CD4-positive, alpha-beta memory T cell (primary cell): ENCODE results near the gene CCPG1. TPM values are rescaled to one million over a fixed set of nuclear protein-coding genes. Genes with fewer than 3 reads are reported as not detected.
A peak's percentile ranks its signal among the peaks of the same experiment; 100 is the strongest.

ENCODE experiments used
- CTCF ChIA-PET: fragments of 350-600 bp; sonication (Branson Sonifier 250); formaldehyde crosslinking; loops from one replicate; lab custom pipeline; 2021; ENCODE audit warnings: inconsistent platforms; ENCODE audit not compliant: partially characterized antibody; lab: Charles Lee
- POLR2A ChIA-PET: fragments of 350-600 bp; sonication (Branson Sonifier 250); formaldehyde crosslinking; loops from one replicate; lab custom pipeline; 2021; ENCODE audit not compliant: partially characterized antibody; lab: Charles Lee
- DNase-seq, 5 donors: peaks; one replicate each; pipeline versions ENCODE4 v3.0.0 to v3.0.0-alpha.2; 2020 to 2022; ENCODE audit warnings: mixed read lengths in 1 of 5
- H3K27ac ChIP-seq: one replicate; pipeline ENCODE4 v1.7.0; 2013; ENCODE audit warnings: low read depth, low read length
- H3K27me3 ChIP-seq: 2 replicates; pipeline ENCODE4 v1.7.0; 2013; ENCODE audit warnings: mild to moderate bottlenecking, low read length, moderate library complexity; ENCODE audit not compliant: insufficient read depth
- H3K36me3 ChIP-seq: 2 replicates; pipeline ENCODE4 v1.7.0; 2013; ENCODE audit warnings: mild to moderate bottlenecking, low read length, moderate library complexity; ENCODE audit not compliant: insufficient read depth
- H3K4me1 ChIP-seq: 2 replicates; pipeline ENCODE4 v1.7.0; 2013; ENCODE audit warnings: mild to moderate bottlenecking, low read length, moderate library complexity; ENCODE audit not compliant: insufficient read depth
- H3K4me3 ChIP-seq, 2 donors: one replicate each; pipeline ENCODE4 v1.7.0; 2013; ENCODE audit warnings: low read length in 2 of 2, mild to moderate bottlenecking in 1 of 2
- H3K9me3 ChIP-seq, 2 donors: one replicate each; pipeline ENCODE4 v1.7.0; 2013; ENCODE audit warnings: low read length in 2 of 2, control low read depth in 1 of 2; ENCODE audit not compliant: control insufficient read depth in 1 of 2
- H3K27ac Mint-ChIP-seq, 7 donors: one replicate each; pipeline ENCODE4 v1.8.0; 2020 to 2021; ENCODE audit warnings: mixed read lengths in 7 of 7, mild to moderate bottlenecking in 6 of 7, inconsistent platforms in 3 of 7, moderate library complexity in 3 of 7
- H3K27me3 Mint-ChIP-seq, 2 donors: one replicate each; pipeline ENCODE4 v1.8.0; 2020 to 2021; ENCODE audit warnings: mixed read lengths in 2 of 2
- H3K36me3 Mint-ChIP-seq, 2 donors: one replicate each; pipeline ENCODE4 v1.8.0; 2020 to 2021; ENCODE audit warnings: mixed read lengths in 2 of 2, inconsistent platforms in 1 of 2, mild to moderate bottlenecking in 1 of 2
- H3K4me1 Mint-ChIP-seq, 4 donors: one replicate each; pipeline ENCODE4 v1.8.0; 2020 to 2021; ENCODE audit warnings: mixed read lengths in 4 of 4, mild to moderate bottlenecking in 1 of 4
- H3K4me3 Mint-ChIP-seq, 8 donors: one replicate each; pipeline ENCODE4 v1.8.0; 2020 to 2021; ENCODE audit warnings: mixed read lengths in 8 of 8, mild to moderate bottlenecking in 7 of 8, moderate library complexity in 6 of 8, inconsistent platforms in 3 of 8
- H3K9me3 Mint-ChIP-seq, 8 donors: one replicate each; pipeline ENCODE4 v1.8.0; 2020 to 2021; ENCODE audit warnings: mixed read lengths in 8 of 8, mild to moderate bottlenecking in 5 of 8, inconsistent platforms in 3 of 8, moderate library complexity in 1 of 8
- intact Hi-C: fragments of 100-400 bp; cut with micrococcal nuclease; formaldehyde crosslinking; loops from one replicate; pipeline ENCODE4 v1.15.1; 2023
- polyA plus RNA-seq, 2 donors: library from polyadenylated mRNA; unstranded; fragments of 300-500 nt; fragmentation: Illumina TruSeq; gene quantifications; one replicate each; pipeline ENCODE4 v1.2.3, GENCODE V29; 2021
- total RNA-seq, 2 experiments: library from RNA; stranded (reverse); gene quantifications; one replicate each; pipeline ENCODE4 v1.2.3, GENCODE V29; 2021

The CCPG1 gene
- total and polyA plus RNA-seq, 4 experiments from 2014 or later, result 30.7 to 44.2 (median 36.8) TPM

- no peaks in the 10 kb centered on the region for H3K4me1 ChIP-seq
- no peaks in the 10 kb centered on the region for H3K27me3 ChIP-seq
- Mint-ChIP-seq H3K9me3 (no peaks in the 10 kb centered on the region), H3K4me1 (peaks cover 0 to 1% (median 0%) of the 10 kb centered on the region in 4 donors), H3K36me3 (peaks cover 38 to 48% of the 10 kb centered on the region in 2 donors), H3K27me3 (no peaks in the 10 kb centered on the region), H3K4me3 (no peak overlapping the region), H3K27ac (peak overlapping the region in 2 of 7 donors; percentile 7 to 68)
- ChIA-PET CTCF (interaction anchor here (1.2 to 1.6 kb wide), 2 partner anchors 86 to 87 kb away, joined by 3 to 4 read pairs; no protein-coding TSS in a partner anchor), POLR2A (no interaction called here)
- no peaks in the 10 kb centered on the region for H3K9me3 ChIP-seq
- H3K4me3 ChIP-seq, result no peak overlapping the region
- DNase-seq, result no peak
- H3K27ac ChIP-seq, result no peak overlapping the region
- peaks cover 12% of the 10 kb centered on the region for H3K36me3 ChIP-seq
- intact Hi-C loops, result no loop called here
These were observed 59.8 kb downstream of the CCPG1 start for GRCh38 chr15:55348281-55348778.

GRCh38 chr15:55344206-55344605 is 64.0 kb downstream of the CCPG1 start:
- H3K4me3 Mint-ChIP-seq, result no peak overlapping the region
- intact Hi-C loops, result no loop called here
- H3K36me3 Mint-ChIP-seq, result peaks cover 44 to 53% of the 10 kb centered on the region in 2 donors
- ChIA-PET POLR2A (no interaction called here), CTCF (interaction anchor here (1.4 kb wide), 1 partner anchor 91 kb away, joined by 3 read pairs; no protein-coding TSS in a partner anchor)
- Histone ChIP-seq H3K4me1 (no peaks in the 10 kb centered on the region), H3K9me3 (no peaks in the 10 kb centered on the region), H3K36me3 (peaks cover 17% of the 10 kb centered on the region), H3K27me3 (no peaks in the 10 kb centered on the region), H3K27ac (no peak overlapping the region), H3K4me3 (no peak overlapping the region)
- H3K27ac Mint-ChIP-seq, result peak overlapping the region in 6 of 7 donors; percentile 11 to 63 (median 44)
- no peaks in the 10 kb centered on the region for H3K9me3 Mint-ChIP-seq
- no peaks in the 10 kb centered on the region for H3K27me3 Mint-ChIP-seq
- no peak for DNase-seq
- H3K4me1 Mint-ChIP-seq, result peaks cover 0 to 1% (median 0%) of the 10 kb centered on the region in 4 donors

- Mint-ChIP-seq H3K4me3 (no peak overlapping the region), H3K27me3 (no peaks in the 10 kb centered on the region), H3K4me1 (peaks cover 0 to 1% (median 0%) of the 10 kb centered on the region in 4 donors), H3K27ac (peak overlapping the region in 2 of 7 donors; percentile 41 to 57), H3K9me3 (no peaks in the 10 kb centered on the region), H3K36me3 (peaks cover 46 to 56% of the 10 kb centered on the region in 2 donors)
- Histone ChIP-seq H3K4me3 (no peak overlapping the region), H3K27me3 (no peaks in the 10 kb centered on the region), H3K4me1 (no peaks in the 10 kb centered on the region), H3K36me3 (peaks cover 12% of the 10 kb centered on the region), H3K9me3 (no peaks in the 10 kb centered on the region), H3K27ac (no peak overlapping the region)
- ChIA-PET POLR2A (no interaction called here), CTCF (interaction anchor here (1.4 kb wide), 1 partner anchor 92 kb away, joined by 3 read pairs; no protein-coding TSS in a partner anchor)
- no peak for DNase-seq
- intact Hi-C loops, result no loop called here
These were observed 65.0 kb downstream of the CCPG1 start for GRCh38 chr15:55343168-55343567.

- DNase-seq, result no peak
- POLR2A ChIA-PET, result no interaction called here
- Mint-ChIP-seq H3K4me1 (peaks cover 0 to 2% (median 0%) of the 10 kb centered on the region in 4 donors), H3K4me3 (no peak overlapping the region), H3K9me3 (no peaks in the 10 kb centered on the region), H3K27ac (no peak overlapping the region), H3K27me3 (no peaks in the 10 kb centered on the region), H3K36me3 (peaks cover 27 to 61% of the 10 kb centered on the region in 2 donors)
- H3K4me1 ChIP-seq, result no peaks in the 10 kb centered on the region
- no peaks in the 10 kb centered on the region for H3K27me3 ChIP-seq
- CTCF ChIA-PET, result no interaction called here
- no peaks in the 10 kb centered on the region for H3K9me3 ChIP-seq
- intact Hi-C loops, result no loop called here
- no peak overlapping the region for H3K4me3 ChIP-seq
- H3K27ac ChIP-seq, result no peak overlapping the region
- peaks cover 16% of the 10 kb centered on the region for H3K36me3 ChIP-seq
These were observed 71.0 kb downstream of the CCPG1 start for GRCh38 chr15:55337160-55337559.

GRCh38 chr15:55334997-55335396 is 73.2 kb downstream of the CCPG1 start:
- peaks cover 0 to 2% (median 0%) of the 10 kb centered on the region in 4 donors for H3K4me1 Mint-ChIP-seq
- Histone ChIP-seq H3K9me3 (no peaks in the 10 kb centered on the region), H3K4me3 (no peak overlapping the region), H3K36me3 (peaks cover 16% of the 10 kb centered on the region), H3K4me1 (no peaks in the 10 kb centered on the region), H3K27ac (no peak overlapping the region), H3K27me3 (no peaks in the 10 kb centered on the region)
- no peak overlapping the region for H3K4me3 Mint-ChIP-seq
- H3K27me3 Mint-ChIP-seq, result no peaks in the 10 kb centered on the region
- peaks cover 36 to 60% of the 10 kb centered on the region in 2 donors for H3K36me3 Mint-ChIP-seq
- POLR2A ChIA-PET, result no interaction called here
- intact Hi-C loops, result no loop called here
- H3K27ac Mint-ChIP-seq, result peak overlapping the region in 1 of 7 donors; percentile 19
- CTCF ChIA-PET, result no interaction called here
- DNase-seq, result no peak
- H3K9me3 Mint-ChIP-seq, result no peaks in the 10 kb centered on the region

GRCh38 chr15:55334371-55334770 is 73.8 kb downstream of the CCPG1 start:
- H3K4me3 Mint-ChIP-seq, result no peak overlapping the region
- no peaks in the 10 kb centered on the region for H3K27me3 Mint-ChIP-seq
- H3K36me3 Mint-ChIP-seq, result peaks cover 36 to 57% of the 10 kb centered on the region in 2 donors
- Histone ChIP-seq H3K4me1 (no peaks in the 10 kb centered on the region), H3K27ac (no peak overlapping the region), H3K9me3 (no peaks in the 10 kb centered on the region), H3K36me3 (peaks cover 19% of the 10 kb centered on the region), H3K27me3 (no peaks in the 10 kb centered on the region), H3K4me3 (no peak overlapping the region)
- CTCF ChIA-PET, result interaction anchor here (1.1 kb wide), 1 partner anchor 101 kb away, joined by 4 read pairs; no protein-coding TSS in a partner anchor
- H3K4me1 Mint-ChIP-seq, result peaks cover 0 to 2% (median 0%) of the 10 kb centered on the region in 4 donors
- H3K27ac Mint-ChIP-seq, result no peak overlapping the region
- POLR2A ChIA-PET, result no interaction called here
- no peak for DNase-seq
- no peaks in the 10 kb centered on the region for H3K9me3 Mint-ChIP-seq
- intact Hi-C loops, result no loop called here

- POLR2A ChIA-PET, result no interaction called here
- H3K4me1 Mint-ChIP-seq, result peaks cover 7 to 25% (median 10%) of the 10 kb centered on the region in 4 donors
- no peaks in the 10 kb centered on the region for H3K9me3 ChIP-seq
- H3K4me3 Mint-ChIP-seq, result no peak overlapping the region
- no peaks in the 10 kb centered on the region for H3K9me3 Mint-ChIP-seq
- no peak for DNase-seq
- H3K27me3 Mint-ChIP-seq, result no peaks in the 10 kb centered on the region
- CTCF ChIA-PET, result interaction anchor here (1.1 to 1.3 kb wide), 2 partner anchors 9 to 81 kb away, joined by 3 read pairs; partner anchors contain the start of genes CCPG1, PIERCE2, PIGB and PIGBOS1
- H3K36me3 Mint-ChIP-seq, result peaks cover 29 to 38% of the 10 kb centered on the region in 2 donors
- H3K36me3 ChIP-seq, result peaks cover 9% of the 10 kb centered on the region
- H3K27me3 ChIP-seq, result no peaks in the 10 kb centered on the region
- no peak overlapping the region for H3K27ac ChIP-seq
- H3K4me1 ChIP-seq, result peaks cover 13% of the 10 kb centered on the region
- intact Hi-C loops, result no loop called here
- no peak overlapping the region for H3K4me3 ChIP-seq
- no peak overlapping the region for H3K27ac Mint-ChIP-seq
These were observed 80.8 kb downstream of the CCPG1 start for GRCh38 chr15:55327387-55327786.
